Measurements from ENCODE around the gene ADAMTS14. TPM values are rescaled to one million over a fixed set of nuclear protein-coding genes. Genes with fewer than 3 reads are reported as not detected.

Gene ADAMTS14
- total RNA-seq, 1 donor from 2014 or later, result 0.33 TPM

GRCh38 chr10:70771311-70772194 is 99.2 kb downstream of the ADAMTS14 start:
- no peak for DNase-seq
- H3K27ac Mint-ChIP-seq, result no peak overlapping the region
- no peaks in the 10 kb centered on the region for H3K36me3 Mint-ChIP-seq (ENCODE audit: low read depth)

GRCh38 chr10:70772627-70773026 is 100.3 kb downstream of the ADAMTS14 start:
- Mint-ChIP-seq H3K4me3 (no peak overlapping the region), H3K4me1 (no peaks in the 10 kb centered on the region), H3K9me3 (no peaks in the 10 kb centered on the region), H3K27ac (no peak overlapping the region), H3K36me3 (ENCODE audit: low read depth) (no peaks in the 10 kb centered on the region), H3K27me3 (peaks cover 2% of the 10 kb centered on the region)
- DNase-seq, result no peak
- intact Hi-C loops (cut with micrococcal nuclease), result no loop called here

More at GRCh38 chr10:70771311-70772194, 99.2 kb downstream of the ADAMTS14 start:
- Mint-ChIP-seq H3K4me1 (no peaks in the 10 kb centered on the region), H3K4me3 (no peak overlapping the region), H3K27me3 (peaks cover 6% of the 10 kb centered on the region), H3K9me3 (peaks cover 4% of the 10 kb centered on the region)
- intact Hi-C loops (cut with micrococcal nuclease), result no loop called here

GRCh38 chr10:70773461-70773860 is 101.2 kb downstream of the ADAMTS14 start:
- Mint-ChIP-seq H3K4me3 (no peak overlapping the region), H3K4me1 (no peaks in the 10 kb centered on the region), H3K27me3 (peaks cover 2% of the 10 kb centered on the region), H3K9me3 (no peaks in the 10 kb centered on the region), H3K36me3 (ENCODE audit: low read depth) (no peaks in the 10 kb centered on the region), H3K27ac (no peak overlapping the region)
- intact Hi-C loops (cut with micrococcal nuclease), result no loop called here
- no peak for DNase-seq

GRCh38 chr10:70773965-70774809 is 101.9 kb downstream of the ADAMTS14 start:
- intact Hi-C loops (cut with micrococcal nuclease), result no loop called here
- Mint-ChIP-seq H3K27ac (no peak overlapping the region), H3K27me3 (peaks cover 2% of the 10 kb centered on the region)

GRCh38 chr10:70774810-70775678 is 102.7 kb downstream of the ADAMTS14 start:
- H3K4me3 Mint-ChIP-seq, result no peak overlapping the region

More at GRCh38 chr10:70773965-70774809, 101.9 kb downstream of the ADAMTS14 start:
- Mint-ChIP-seq H3K4me3 (no peak overlapping the region), H3K36me3 (ENCODE audit: low read depth) (no peaks in the 10 kb centered on the region), H3K4me1 (no peaks in the 10 kb centered on the region), H3K9me3 (no peaks in the 10 kb centered on the region)
- no peak for DNase-seq

GRCh38 chr10:70775679-70776454 is 103.6 kb downstream of the ADAMTS14 start:
- Mint-ChIP-seq H3K36me3 (ENCODE audit: low read depth) (no peaks in the 10 kb centered on the region), H3K4me1 (no peaks in the 10 kb centered on the region), H3K4me3 (no peak overlapping the region), H3K27ac (no peak overlapping the region), H3K27me3 (no peaks in the 10 kb centered on the region), H3K9me3 (no peaks in the 10 kb centered on the region)
- intact Hi-C loops (cut with micrococcal nuclease), result no loop called here
- DNase-seq, result no peak

More at GRCh38 chr10:70774810-70775678, 102.7 kb downstream of the ADAMTS14 start:
- Mint-ChIP-seq H3K36me3 (ENCODE audit: low read depth) (no peaks in the 10 kb centered on the region), H3K9me3 (no peaks in the 10 kb centered on the region), H3K27ac (no peak overlapping the region), H3K27me3 (no peaks in the 10 kb centered on the region), H3K4me1 (no peaks in the 10 kb centered on the region)
- intact Hi-C loops (cut with micrococcal nuclease), result no loop called here
- no peak for DNase-seq

GRCh38 chr10:70776455-70777005 is 104.2 kb downstream of the ADAMTS14 start:
- DNase-seq, result no peak

GRCh38 chr10:70777063-70777875 is 105.0 kb downstream of the ADAMTS14 start:
- no peak overlapping the region for H3K4me3 Mint-ChIP-seq
- H3K27ac Mint-ChIP-seq, result no peak overlapping the region
- intact Hi-C loops (cut with micrococcal nuclease), result no loop called here
- no peaks in the 10 kb centered on the region for H3K27me3 Mint-ChIP-seq
- H3K9me3 Mint-ChIP-seq, result no peaks in the 10 kb centered on the region
- H3K4me1 Mint-ChIP-seq, result no peaks in the 10 kb centered on the region
- no peaks in the 10 kb centered on the region for H3K36me3 Mint-ChIP-seq (ENCODE audit: low read depth)
- DNase-seq, result no peak

More at GRCh38 chr10:70776455-70777005, 104.2 kb downstream of the ADAMTS14 start:
- no peaks in the 10 kb centered on the region for H3K27me3 Mint-ChIP-seq
- H3K36me3 Mint-ChIP-seq (ENCODE audit: low read depth), result no peaks in the 10 kb centered on the region
- intact Hi-C loops (cut with micrococcal nuclease), result no loop called here
- H3K27ac Mint-ChIP-seq, result no peak overlapping the region
- no peaks in the 10 kb centered on the region for H3K4me1 Mint-ChIP-seq
- no peak overlapping the region for H3K4me3 Mint-ChIP-seq
- no peaks in the 10 kb centered on the region for H3K9me3 Mint-ChIP-seq

- intact Hi-C loops (cut with micrococcal nuclease), result no loop called here
- H3K27ac Mint-ChIP-seq, result no peak overlapping the region
- H3K4me1 Mint-ChIP-seq, result no peaks in the 10 kb centered on the region
- peaks cover 3% of the 10 kb centered on the region for H3K27me3 Mint-ChIP-seq
- H3K9me3 Mint-ChIP-seq, result no peaks in the 10 kb centered on the region
- no peak overlapping the region for H3K4me3 Mint-ChIP-seq
- no peak for DNase-seq
- no peaks in the 10 kb centered on the region for H3K36me3 Mint-ChIP-seq (ENCODE audit: low read depth)
Observed at GRCh38 chr10:70778267-70778924, 106.1 kb downstream of the ADAMTS14 start.

GRCh38 chr10:70779088-70779487 is 106.8 kb downstream of the ADAMTS14 start:
- Mint-ChIP-seq H3K27me3 (peaks cover 4% of the 10 kb centered on the region), H3K27ac (no peak overlapping the region), H3K36me3 (ENCODE audit: low read depth) (no peaks in the 10 kb centered on the region), H3K4me1 (no peaks in the 10 kb centered on the region), H3K4me3 (no peak overlapping the region), H3K9me3 (no peaks in the 10 kb centered on the region)
- intact Hi-C loops (cut with micrococcal nuclease), result no loop called here
- DNase-seq, result no peak

GRCh38 chr10:70779511-70780369 is 107.4 kb downstream of the ADAMTS14 start:
- Mint-ChIP-seq H3K4me1 (no peaks in the 10 kb centered on the region), H3K36me3 (ENCODE audit: low read depth) (no peaks in the 10 kb centered on the region), H3K9me3 (no peaks in the 10 kb centered on the region), H3K27me3 (peaks cover 4% of the 10 kb centered on the region), H3K4me3 (no peak overlapping the region), H3K27ac (no peak overlapping the region)
- DNase-seq, result no peak
- intact Hi-C loops (cut with micrococcal nuclease), result no loop called here
